HepG2 (cell line): Measurements from ENCODE around the gene FUT3. TPM values are rescaled to one million over a fixed set of nuclear protein-coding genes. Genes with fewer than 3 reads are reported as not detected.
A peak's percentile ranks its signal among the peaks of the same experiment; 100 is the strongest.

Source experiments
- BORCS8-MEF2B ChIP-seq: sonication (generic); formaldehyde crosslinking; IDR thresholded peaks from 2 replicates; pipeline ENCODE4 v1.8.0; 2022; ENCODE audit warnings: mild to moderate bottlenecking, missing genetic modification reagents
- ESRRA ChIP-seq: sonication (generic); formaldehyde crosslinking; IDR thresholded peaks from 2 replicates; pipeline ENCODE4 v1.5.1; 2020; ENCODE audit warnings: mild to moderate bottlenecking, low read depth, missing genetic modification reagents
- GMEB2 ChIP-seq: IDR thresholded peaks from 2 replicates; pipeline ENCODE4 v1.6.1; 2016; ENCODE audit warnings: missing biosample characterization, missing genetic modification reagents, low read depth
- MIER2 ChIP-seq: IDR thresholded peaks from 2 replicates; pipeline ENCODE4 v1.6.1; 2016; ENCODE audit warnings: missing biosample characterization, missing genetic modification reagents
- THAP7 ChIP-seq: sonication (generic); formaldehyde crosslinking; IDR thresholded peaks from 2 replicates; pipeline ENCODE4 v1.8.1; 2023; ENCODE audit warnings: mild to moderate bottlenecking, missing genetic modification reagents
- ZNF546 ChIP-seq: sonication (generic); formaldehyde crosslinking; conservative IDR thresholded peaks from 2 replicates; pipeline ENCODE4 v1.8.1; 2023; ENCODE audit warnings: mild to moderate bottlenecking, missing genetic modification reagents
- ZNF615 ChIP-seq: sonication (generic); formaldehyde crosslinking; IDR thresholded peaks from 2 replicates; pipeline ENCODE4 v1.5.0; 2020; ENCODE audit warnings: mild to moderate bottlenecking, missing genetic modification reagents, borderline replicate concordance
- ZNF616 ChIP-seq: sonication (generic); formaldehyde crosslinking; IDR thresholded peaks from 2 replicates; pipeline ENCODE4 v1.5.0; 2020; ENCODE audit warnings: low read depth, mild to moderate bottlenecking, missing genetic modification reagents
- ZNF629 ChIP-seq: sonication (generic); formaldehyde crosslinking; conservative IDR thresholded peaks from 2 replicates; pipeline ENCODE4 v1.5.0; 2020; ENCODE audit warnings: missing genetic modification reagents
- ZNF792 ChIP-seq: IDR thresholded peaks from 2 replicates; pipeline ENCODE4 v1.6.1; 2016
- polyA plus RNA-seq, 8 experiments: library from polyadenylated mRNA; depleted of rRNA in 3 of 8; stranded (reverse) in 7 of 8; unstranded in 1 of 8; fragments of >200 nt; fragmentation: Illumina TruSeq in 4 of 8; extraction: Trizol in 4 of 8; gene quantifications; 2 replicates each; pipeline versions ENCODE4 v1.2.1 to v1.2.3, GENCODE V29; 2011 to 2016; ENCODE audit warnings: low read depth in 4 of 8, missing spikeins in 1 of 8, mixed read lengths in 1 of 8; ENCODE audit not compliant: insufficient read depth in 1 of 8
- total RNA-seq, 5 experiments: library from RNA; depleted of rRNA; stranded (reverse); fragments of >200 nt; fragmentation: Illumina TruSeq; extraction: Trizol; gene quantifications; 2 replicates each; pipeline ENCODE4 v1.2.3, GENCODE V29; 2016; ENCODE audit warnings: low read depth in 1 of 5
- TF ChIP-seq, protein P1 (sequence below): sonication (generic); formaldehyde crosslinking; IDR thresholded peaks from 2 replicates; pipeline ENCODE4 v1.9.0; 2022; ENCODE audit warnings: missing genetic modification reagents, mild to moderate bottlenecking, borderline replicate concordance
- TF ChIP-seq, protein P2 (sequence below): sonication (generic); formaldehyde crosslinking; IDR thresholded peaks from 2 replicates; pipeline ENCODE4 v1.4.0; 2020; ENCODE audit warnings: missing genetic modification reagents, borderline replicate concordance
- TF ChIP-seq, protein P3 (sequence below), 2 experiments: sonication (generic) in 1 of 2; formaldehyde crosslinking in 1 of 2; IDR thresholded peaks; 2 replicates each; pipeline versions ENCODE4 v1.6.1 to v1.9.0; 2014 to 2022; ENCODE audit warnings: antibody characterized with exemption in 1 of 2, borderline replicate concordance in 1 of 2, inconsistent platforms in 1 of 2, low read depth in 1 of 2, missing genetic modification reagents in 1 of 2

Gene FUT3
- total and polyA plus RNA-seq, 2 of the 13 experiments (the other 11 are each of a cell fraction or from before 2014, with no cell fraction given) = 0.53 to 1.1 TPM

DNA sequence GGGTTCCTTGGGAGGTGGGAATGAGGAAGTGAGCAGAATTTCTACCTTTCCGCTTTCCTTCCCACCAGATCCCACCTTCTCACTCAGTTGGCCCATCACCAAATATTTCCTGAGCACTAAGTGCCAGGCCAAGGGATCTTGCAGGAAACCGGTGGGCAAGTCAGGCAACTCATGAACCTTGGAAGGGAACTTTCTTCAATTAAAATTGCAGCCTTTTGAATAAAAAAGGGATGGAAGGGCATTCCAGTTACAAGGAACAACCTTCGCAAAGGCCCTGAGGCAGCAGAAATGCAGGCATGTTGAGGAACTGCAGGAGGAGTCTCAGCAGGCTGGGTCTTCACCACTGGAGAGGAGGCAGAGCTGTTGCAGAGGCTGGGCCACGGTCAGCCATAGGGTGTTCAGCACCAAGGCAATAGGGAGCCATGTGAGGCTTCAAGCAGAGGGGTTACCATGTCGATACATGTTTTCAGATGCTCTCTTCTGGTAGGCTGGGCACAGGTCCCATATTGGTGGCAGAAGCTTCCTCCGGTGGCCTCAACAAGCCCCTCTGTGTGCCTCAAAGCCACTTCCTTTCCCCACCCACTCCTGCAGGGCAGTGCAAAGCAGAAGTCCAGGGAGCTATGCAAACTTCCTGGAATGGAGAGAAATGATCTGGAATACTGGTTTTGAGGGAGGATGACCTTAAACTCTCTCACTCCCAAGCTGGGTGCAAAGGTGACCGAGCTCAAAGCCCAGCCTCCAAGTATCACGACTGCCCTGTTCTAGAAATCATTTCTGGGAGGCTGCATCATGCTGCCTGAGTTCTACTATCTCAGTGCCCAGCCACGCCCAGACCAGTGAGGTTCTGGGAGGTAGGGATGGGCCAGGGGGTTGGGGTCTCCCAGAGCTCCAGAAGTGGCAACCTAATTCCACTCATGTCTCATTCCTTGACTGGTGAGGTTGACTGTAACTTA lies 11.9 kb downstream of the FUT3 start, which contains the start of gene FUT6 (continued):
- TF ChIP-seq THAP7 (CRISPR knock-in tag) (no peak), ZNF615 (CRISPR knock-in tag) (no peak), ZNF792 (no peak), GMEB2 (CRISPR knock-in tag) (no peak), BORCS8-MEF2B (CRISPR knock-in tag) (no peak), ZNF546 (peak; percentile 44; the same call in 1 of the 2 replicates), MIER2 (CRISPR knock-in tag) (no peak), ESRRA (CRISPR knock-in tag) (peak; percentile 95), ZNF629 (CRISPR knock-in tag) (no peak), ZNF616 (CRISPR knock-in tag) (no peak)
- TF ChIP-seq, protein P1, sequence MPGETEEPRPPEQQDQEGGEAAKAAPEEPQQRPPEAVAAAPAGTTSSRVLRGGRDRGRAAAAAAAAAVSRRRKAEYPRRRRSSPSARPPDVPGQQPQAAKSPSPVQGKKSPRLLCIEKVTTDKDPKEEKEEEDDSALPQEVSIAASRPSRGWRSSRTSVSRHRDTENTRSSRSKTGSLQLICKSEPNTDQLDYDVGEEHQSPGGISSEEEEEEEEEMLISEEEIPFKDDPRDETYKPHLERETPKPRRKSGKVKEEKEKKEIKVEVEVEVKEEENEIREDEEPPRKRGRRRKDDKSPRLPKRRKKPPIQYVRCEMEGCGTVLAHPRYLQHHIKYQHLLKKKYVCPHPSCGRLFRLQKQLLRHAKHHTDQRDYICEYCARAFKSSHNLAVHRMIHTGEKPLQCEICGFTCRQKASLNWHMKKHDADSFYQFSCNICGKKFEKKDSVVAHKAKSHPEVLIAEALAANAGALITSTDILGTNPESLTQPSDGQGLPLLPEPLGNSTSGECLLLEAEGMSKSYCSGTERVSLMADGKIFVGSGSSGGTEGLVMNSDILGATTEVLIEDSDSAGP = peak; percentile 24; the same call in 1 of the 2 replicates
- TF ChIP-seq, protein P2, sequence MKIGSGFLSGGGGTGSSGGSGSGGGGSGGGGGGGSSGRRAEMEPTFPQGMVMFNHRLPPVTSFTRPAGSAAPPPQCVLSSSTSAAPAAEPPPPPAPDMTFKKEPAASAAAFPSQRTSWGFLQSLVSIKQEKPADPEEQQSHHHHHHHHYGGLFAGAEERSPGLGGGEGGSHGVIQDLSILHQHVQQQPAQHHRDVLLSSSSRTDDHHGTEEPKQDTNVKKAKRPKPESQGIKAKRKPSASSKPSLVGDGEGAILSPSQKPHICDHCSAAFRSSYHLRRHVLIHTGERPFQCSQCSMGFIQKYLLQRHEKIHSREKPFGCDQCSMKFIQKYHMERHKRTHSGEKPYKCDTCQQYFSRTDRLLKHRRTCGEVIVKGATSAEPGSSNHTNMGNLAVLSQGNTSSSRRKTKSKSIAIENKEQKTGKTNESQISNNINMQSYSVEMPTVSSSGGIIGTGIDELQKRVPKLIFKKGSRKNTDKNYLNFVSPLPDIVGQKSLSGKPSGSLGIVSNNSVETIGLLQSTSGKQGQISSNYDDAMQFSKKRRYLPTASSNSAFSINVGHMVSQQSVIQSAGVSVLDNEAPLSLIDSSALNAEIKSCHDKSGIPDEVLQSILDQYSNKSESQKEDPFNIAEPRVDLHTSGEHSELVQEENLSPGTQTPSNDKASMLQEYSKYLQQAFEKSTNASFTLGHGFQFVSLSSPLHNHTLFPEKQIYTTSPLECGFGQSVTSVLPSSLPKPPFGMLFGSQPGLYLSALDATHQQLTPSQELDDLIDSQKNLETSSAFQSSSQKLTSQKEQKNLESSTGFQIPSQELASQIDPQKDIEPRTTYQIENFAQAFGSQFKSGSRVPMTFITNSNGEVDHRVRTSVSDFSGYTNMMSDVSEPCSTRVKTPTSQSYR (CRISPR knock-in tag) = peak; percentile 5; the same call in 1 of the 2 replicates
- TF ChIP-seq, protein P3, sequence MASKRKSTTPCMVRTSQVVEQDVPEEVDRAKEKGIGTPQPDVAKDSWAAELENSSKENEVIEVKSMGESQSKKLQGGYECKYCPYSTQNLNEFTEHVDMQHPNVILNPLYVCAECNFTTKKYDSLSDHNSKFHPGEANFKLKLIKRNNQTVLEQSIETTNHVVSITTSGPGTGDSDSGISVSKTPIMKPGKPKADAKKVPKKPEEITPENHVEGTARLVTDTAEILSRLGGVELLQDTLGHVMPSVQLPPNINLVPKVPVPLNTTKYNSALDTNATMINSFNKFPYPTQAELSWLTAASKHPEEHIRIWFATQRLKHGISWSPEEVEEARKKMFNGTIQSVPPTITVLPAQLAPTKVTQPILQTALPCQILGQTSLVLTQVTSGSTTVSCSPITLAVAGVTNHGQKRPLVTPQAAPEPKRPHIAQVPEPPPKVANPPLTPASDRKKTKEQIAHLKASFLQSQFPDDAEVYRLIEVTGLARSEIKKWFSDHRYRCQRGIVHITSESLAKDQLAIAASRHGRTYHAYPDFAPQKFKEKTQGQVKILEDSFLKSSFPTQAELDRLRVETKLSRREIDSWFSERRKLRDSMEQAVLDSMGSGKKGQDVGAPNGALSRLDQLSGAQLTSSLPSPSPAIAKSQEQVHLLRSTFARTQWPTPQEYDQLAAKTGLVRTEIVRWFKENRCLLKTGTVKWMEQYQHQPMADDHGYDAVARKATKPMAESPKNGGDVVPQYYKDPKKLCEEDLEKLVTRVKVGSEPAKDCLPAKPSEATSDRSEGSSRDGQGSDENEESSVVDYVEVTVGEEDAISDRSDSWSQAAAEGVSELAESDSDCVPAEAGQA (IDR thresholded peaks at IDR 0.05; ENCODE audit: low read depth) = no peak; the same call in 1 of the 2 replicates
- TF ChIP-seq, protein P3 (CRISPR knock-in tag; IDR thresholded peaks at IDR 0.05; ENCODE audit: borderline replicate concordance) = no peak
